ENCODE measurements around the gene UBE2E1. TPM values are rescaled to one million over a fixed set of nuclear protein-coding genes. Genes with fewer than 3 reads are reported as not detected.

The UBE2E1 gene
- 90.6 to 109 TPM (median 97.4 TPM) in 5 replicates for total RNA-seq (2022; extraction: Qiagen RNA extraction; ENCODE audit: low read depth)

GRCh38 chr3:23805633-23806533 is at the start of gene UBE2E1:
Gene UBE2E1 (plus strand): TSS chr3:23805955. CDS start chr3:23807270, 1,315 bp downstream.

GRCh38 chr3:23916886-23917678 is 111.3 kb downstream of the UBE2E1 start, which contains the start of the genes NKIRAS1 and RPL15:
Gene NKIRAS1 (minus strand): TSS chr3:23916990. CDS start chr3:23910904, 6,086 bp downstream.
Gene RPL15 (plus strand): TSS chr3:23917132. CDS start chr3:23917860, 728 bp downstream.

Other genes with a start within 250 kb of the UBE2E1 start
- gene NKIRAS1, start 111.0 kb downstream of the UBE2E1 start, total RNA-seq (2022; extraction: Qiagen RNA extraction; ENCODE audit: low read depth): 9.0 to 10.8 TPM (median 9.4 TPM) in 5 replicates
- 2,840 to 3,641 TPM (median 2,893 TPM) in 5 replicates for gene RPL15, start 111.2 kb downstream of the UBE2E1 start, total RNA-seq (2022; extraction: Qiagen RNA extraction; ENCODE audit: low read depth)
- 6.2 to 8.6 TPM (median 7.3 TPM) in 5 replicates for gene NR1D2, start 139.3 kb downstream of the UBE2E1 start, total RNA-seq (2022; extraction: Qiagen RNA extraction; ENCODE audit: low read depth)